Neuronal stem cell (in vitro differentiated cells): ENCODE measurements around the gene PPP3R2.

Source experiments
- DNase-seq: peaks from one replicate; pipeline ENCODE4 v3.0.0-alpha.2; 2013; ENCODE audit warnings: low spot score
- H2AFZ ChIP-seq: one replicate; pipeline ENCODE4 v1.6.1; 2013; ENCODE audit warnings: mild to moderate bottlenecking, low read length, inconsistent platforms
- H2AK5ac ChIP-seq: 2 replicates; pipeline ENCODE4 v1.6.1; 2013; ENCODE audit warnings: low read depth, mild to moderate bottlenecking, inconsistent platforms, low read length, moderate library complexity, mixed read lengths
- H2BK120ac ChIP-seq: 2 replicates; pipeline ENCODE4 v1.6.1; 2013; ENCODE audit warnings: low read depth, mild to moderate bottlenecking, inconsistent platforms, low read length, moderate library complexity, mixed read lengths
- H2BK12ac ChIP-seq: one replicate; pipeline ENCODE4 v1.6.1; 2013; ENCODE audit warnings: low read length, inconsistent platforms
- H2BK15ac ChIP-seq: 2 replicates; pipeline ENCODE4 v1.6.1; 2013; ENCODE audit warnings: mild to moderate bottlenecking, low read length, inconsistent platforms, mixed read lengths
- H2BK5ac ChIP-seq: one replicate; pipeline ENCODE4 v1.6.1; 2013; ENCODE audit warnings: inconsistent platforms, mild to moderate bottlenecking, low read length, moderate library complexity
- H3K14ac ChIP-seq: one replicate; pipeline ENCODE4 v1.6.1; 2013; ENCODE audit warnings: low read length, inconsistent platforms
- H3K18ac ChIP-seq: 2 replicates; pipeline ENCODE4 v1.6.1; 2013; ENCODE audit warnings: low read length, inconsistent platforms
- H3K23ac ChIP-seq: 2 replicates; pipeline ENCODE4 v1.6.1; 2013; ENCODE audit warnings: low read depth, mild to moderate bottlenecking, mixed read lengths, low read length, inconsistent platforms; ENCODE audit not compliant: poor library complexity
- H3K27ac ChIP-seq: replicated peaks from 3 replicates; pipeline ENCODE4 v1.5.1; 2013; ENCODE audit warnings: low read length, inconsistent platforms
- H3K27me3 ChIP-seq, 3 experiments: 2 replicates each; pipeline ENCODE4 v1.6.1; 2013; ENCODE audit warnings: low read length in 3 of 3, mild to moderate bottlenecking in 2 of 3, inconsistent platforms in 1 of 3, low read depth in 1 of 3, mixed read lengths in 1 of 3, moderate library complexity in 1 of 3; ENCODE audit not compliant: control insufficient read depth in 3 of 3, insufficient read depth in 3 of 3
- H3K36me3 ChIP-seq, 2 donors: replicated peaks in 1 of 2; 2 replicates each; pipeline ENCODE4 v1.6.1; 2013; ENCODE audit warnings: low read length in 2 of 2; ENCODE audit not compliant: control insufficient read depth in 2 of 2, insufficient read depth in 2 of 2
- H3K4ac ChIP-seq: 2 replicates; pipeline ENCODE4 v1.6.1; 2013; ENCODE audit warnings: inconsistent platforms, mild to moderate bottlenecking, low read length, moderate library complexity
- H3K4me1 ChIP-seq, 2 donors: 1 replicate in 1 of 2; 2 replicates in 1 of 2; pipeline ENCODE4 v1.6.1; 2013; ENCODE audit warnings: low read length in 2 of 2, low read depth in 1 of 2; ENCODE audit not compliant: control insufficient read depth in 2 of 2, insufficient read depth in 1 of 2
- H3K4me2 ChIP-seq: one replicate; pipeline ENCODE4 v1.6.1; 2013; ENCODE audit warnings: mild to moderate bottlenecking, low read length, inconsistent platforms; ENCODE audit not compliant: insufficient read depth, poor library complexity, severe bottlenecking
- H3K4me3 ChIP-seq, 2 donors: 2 replicates each; pipeline ENCODE4 v1.5.1; 2013; ENCODE audit warnings: low read length in 2 of 2, mild to moderate bottlenecking in 2 of 2, inconsistent platforms in 1 of 2, moderate library complexity in 1 of 2
- H3K79me1 ChIP-seq: one replicate; pipeline ENCODE4 v1.6.1; 2013; ENCODE audit warnings: low read depth, mild to moderate bottlenecking, inconsistent platforms, low read length, moderate library complexity
- H3K9ac ChIP-seq: one replicate; pipeline ENCODE4 v1.6.1; 2013; ENCODE audit warnings: mild to moderate bottlenecking, low read depth, low read length, inconsistent platforms; ENCODE audit not compliant: poor library complexity
- H3K9me3 ChIP-seq, 2 donors: replicated peaks in 1 of 2; 2 replicates each; pipeline versions ENCODE3 to v1.6.1; 2013; ENCODE audit warnings: low read length in 2 of 2, mild to moderate bottlenecking in 2 of 2, inconsistent platforms in 1 of 2, low read depth in 1 of 2, mixed read lengths in 1 of 2, moderate library complexity in 1 of 2; ENCODE audit not compliant: control insufficient read depth in 2 of 2, insufficient read depth in 1 of 2
- H4K8ac ChIP-seq: one replicate; pipeline ENCODE4 v1.6.1; 2013; ENCODE audit warnings: low read depth, mild to moderate bottlenecking, inconsistent platforms, low read length, moderate library complexity
- H4K91ac ChIP-seq: one replicate; pipeline ENCODE4 v1.6.1; 2013; ENCODE audit warnings: low read length, low read depth, mild to moderate bottlenecking, inconsistent platforms; ENCODE audit not compliant: poor library complexity
- WGBS, 2 donors: extraction: QIAGEN DNeasy Blood & Tissue Kit; methylation state at CpG; one replicate each; pipeline ENCODE4 v1.1.7; 2013; ENCODE audit warnings: missing lambda C conversion rate in 2 of 2, mixed read lengths in 1 of 2; ENCODE audit not compliant: insufficient read length in 2 of 2, insufficient replicate concordance in 1 of 2; ENCODE audit errors: extremely low coverage in 2 of 2; 5-methylcytosine and 5-hydroxymethylcytosine counted together

The PPP3R2 gene

DNA sequence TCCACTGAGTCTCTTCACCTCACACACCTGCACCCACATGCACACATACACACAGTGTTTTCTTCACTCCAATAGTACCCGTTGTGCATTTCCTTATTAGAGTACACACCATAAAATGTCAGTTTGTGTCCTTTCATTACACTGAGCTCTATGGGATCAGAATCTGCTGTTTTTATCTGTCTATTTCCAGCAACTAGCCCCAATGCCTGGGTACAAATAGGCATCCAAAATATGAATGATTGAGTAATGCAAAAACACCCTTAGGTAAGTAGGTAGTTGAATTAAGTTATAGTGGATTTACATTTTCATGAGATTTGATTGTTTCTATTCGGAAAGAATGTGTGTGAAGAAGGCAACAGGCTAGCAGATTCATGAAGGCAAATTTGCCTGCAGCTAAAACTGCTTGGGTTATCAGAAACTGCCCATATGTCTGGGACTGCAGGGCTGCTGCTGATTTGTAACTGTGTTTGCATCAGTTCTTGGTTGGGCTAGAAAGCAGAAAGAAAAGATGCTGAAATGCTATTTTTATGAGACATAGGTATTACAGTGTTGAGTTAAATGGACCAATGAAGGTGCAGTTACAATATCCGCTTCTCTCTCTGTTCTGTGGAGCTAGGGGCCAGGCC, 26.9 kb downstream of the PPP3R2 start:
- no peaks in the 10 kb centered on the region for H3K9me3 ChIP-seq
- no peak overlapping the region for H4K91ac ChIP-seq
- H4K8ac ChIP-seq, result no peak overlapping the region
- H3K14ac ChIP-seq, result no peak overlapping the region
- H3K36me3 ChIP-seq, result peaks cover 7 to 66% of the 10 kb centered on the region in 2 donors
- H3K27ac ChIP-seq, result no peak overlapping the region
- H2BK12ac ChIP-seq, result no peak overlapping the region
- H3K23ac ChIP-seq, result no peak overlapping the region
- no peak overlapping the region for H3K4me3 ChIP-seq
- no peak overlapping the region for H2AK5ac ChIP-seq
- no peak overlapping the region for H3K18ac ChIP-seq
- WGBS, 2 donors, result no CpG with 5 or more reads among the region's 3 CpGs
- peaks cover under 1 to 5% of the 10 kb centered on the region in 2 donors for H3K4me1 ChIP-seq
- H2AFZ ChIP-seq, result no peak overlapping the region
- H3K4ac ChIP-seq, result no peak overlapping the region
- H3K4me2 ChIP-seq, result no peak overlapping the region
- H3K27me3 ChIP-seq, result no peaks in the 10 kb centered on the region
- no peak overlapping the region for H2BK120ac ChIP-seq
- H3K9ac ChIP-seq, result no peak overlapping the region
- no peak overlapping the region for H2BK15ac ChIP-seq
- DNase-seq, result no peak
- no peaks in the 10 kb centered on the region for H3K79me1 ChIP-seq
- no peak overlapping the region for H2BK5ac ChIP-seq

DNA sequence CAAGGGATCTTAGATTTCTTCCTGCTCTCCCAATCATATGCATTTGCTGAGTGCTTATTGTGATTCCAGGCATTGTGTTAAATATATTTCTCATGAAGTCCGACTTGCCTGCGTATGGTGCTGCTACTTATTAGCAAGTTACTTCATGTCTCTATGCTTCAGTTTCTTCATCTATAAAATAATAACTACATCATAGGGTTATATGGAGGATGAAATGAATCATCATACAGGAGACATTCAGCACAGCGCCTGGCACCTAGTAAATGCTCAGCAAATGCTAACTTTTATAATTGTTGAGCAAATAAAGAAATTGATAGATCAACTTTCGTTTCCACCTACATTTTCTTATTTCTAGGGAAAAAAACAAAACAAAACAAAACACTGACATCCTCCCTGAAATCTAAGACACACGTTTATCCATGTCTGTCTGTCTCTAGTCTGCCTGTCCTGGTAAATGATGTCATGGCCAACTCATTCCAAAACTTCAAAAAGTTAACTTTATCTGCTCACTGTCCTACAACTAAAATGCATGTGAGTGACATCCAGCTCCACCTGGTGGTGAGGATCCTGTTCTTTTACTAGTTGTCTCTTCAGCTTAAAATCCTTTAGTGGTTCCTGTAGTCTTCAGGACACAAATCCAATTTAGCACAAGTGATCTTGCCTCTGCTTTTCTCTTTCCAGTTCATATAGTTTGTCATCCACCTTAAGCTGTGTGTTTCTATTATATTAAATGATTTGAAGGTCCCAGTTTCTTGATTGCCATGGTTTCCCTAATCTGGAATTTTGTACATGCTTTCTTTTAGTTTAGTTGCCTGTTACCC, 27.7 kb downstream of the PPP3R2 start:
- Histone ChIP-seq H3K27ac (no peak overlapping the region), H3K14ac (no peak overlapping the region), H3K23ac (no peak overlapping the region), H3K36me3 (peaks cover 8 to 73% of the 10 kb centered on the region in 2 donors), H2AK5ac (no peak overlapping the region), H3K4me2 (no peak overlapping the region), H3K79me1 (no peaks in the 10 kb centered on the region), H3K4me3 (no peak overlapping the region), H2AFZ (no peak overlapping the region), H3K27me3 (no peaks in the 10 kb centered on the region), H2BK120ac (no peak overlapping the region), H2BK12ac (no peak overlapping the region), H4K8ac (no peak overlapping the region), H2BK5ac (no peak overlapping the region), H3K9ac (no peak overlapping the region), H3K18ac (no peak overlapping the region), H3K4me1 (peaks cover 0 to 2% of the 10 kb centered on the region in 2 donors), H4K91ac (no peak overlapping the region), H3K4ac (no peak overlapping the region), H3K9me3 (no peaks in the 10 kb centered on the region), H2BK15ac (no peak overlapping the region)
- no CpG with 5 or more reads among the region's 5 CpGs for WGBS, 2 donors
- no peak for DNase-seq

DNA sequence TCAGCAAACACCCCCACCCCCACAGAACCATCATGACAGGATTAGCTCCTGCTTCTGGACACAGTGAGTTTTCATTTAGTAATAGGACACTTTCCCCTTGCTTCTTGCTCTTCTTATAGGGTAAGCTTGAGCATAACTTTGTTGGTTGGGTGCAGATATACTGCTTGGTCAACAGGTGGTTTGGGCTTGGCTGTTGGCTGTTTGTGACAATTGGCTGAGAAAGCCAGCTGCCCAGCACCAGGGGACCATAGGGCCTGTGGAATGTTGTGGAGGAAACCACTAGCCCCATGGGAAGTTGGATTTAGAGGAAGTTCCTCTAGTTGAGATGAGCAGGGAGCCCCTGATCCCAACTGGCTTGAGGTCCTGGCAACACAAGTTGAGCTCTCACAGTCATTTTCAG, 30.5 kb downstream of the PPP3R2 start:
- Histone ChIP-seq H3K27me3 (no peaks in the 10 kb centered on the region), H3K36me3 (peaks cover 16 to 91% of the 10 kb centered on the region in 2 donors), H3K4me2 (no peak overlapping the region), H3K23ac (no peak overlapping the region), H3K4me3 (no peak overlapping the region), H3K79me1 (no peaks in the 10 kb centered on the region), H3K4me1 (no peaks in the 10 kb centered on the region), H3K9ac (no peak overlapping the region), H4K8ac (no peak overlapping the region), H3K18ac (no peak overlapping the region), H2BK12ac (no peak overlapping the region), H2BK120ac (no peak overlapping the region), H3K9me3 (no peaks in the 10 kb centered on the region), H2AFZ (no peak overlapping the region), H2BK5ac (no peak overlapping the region), H3K4ac (no peak overlapping the region), H4K91ac (no peak overlapping the region), H2BK15ac (no peak overlapping the region), H3K14ac (no peak overlapping the region), H3K27ac (no peak overlapping the region), H2AK5ac (no peak overlapping the region)
- DNase-seq, result no peak

- Histone ChIP-seq H3K27me3 (no peaks in the 10 kb centered on the region), H3K14ac (no peak overlapping the region), H3K18ac (no peak overlapping the region), H3K9me3 (peaks cover 0 to 11% of the 10 kb centered on the region in 2 donors), H2BK12ac (no peak overlapping the region), H3K27ac (no peak overlapping the region), H3K4me2 (no peak overlapping the region), H3K79me1 (no peaks in the 10 kb centered on the region), H2AFZ (no peak overlapping the region), H3K4ac (no peak overlapping the region), H4K91ac (no peak overlapping the region), H3K23ac (no peak overlapping the region), H2BK120ac (no peak overlapping the region), H2BK15ac (no peak overlapping the region), H2AK5ac (no peak overlapping the region), H3K4me3 (no peak overlapping the region), H2BK5ac (no peak overlapping the region), H3K36me3 (peaks cover 18 to 96% of the 10 kb centered on the region in 2 donors), H3K4me1 (no peaks in the 10 kb centered on the region), H3K9ac (no peak overlapping the region), H4K8ac (no peak overlapping the region)
- no CpG with 5 or more reads among the region's 1 CpG for WGBS, 2 donors
- DNase-seq, result no peak
These were observed 31.8 kb downstream of the PPP3R2 start for GRCh38 chr9:101562966-101563365.
